ENCODE measurements around the gene FMN2.

FMN2 gene

DNA sequence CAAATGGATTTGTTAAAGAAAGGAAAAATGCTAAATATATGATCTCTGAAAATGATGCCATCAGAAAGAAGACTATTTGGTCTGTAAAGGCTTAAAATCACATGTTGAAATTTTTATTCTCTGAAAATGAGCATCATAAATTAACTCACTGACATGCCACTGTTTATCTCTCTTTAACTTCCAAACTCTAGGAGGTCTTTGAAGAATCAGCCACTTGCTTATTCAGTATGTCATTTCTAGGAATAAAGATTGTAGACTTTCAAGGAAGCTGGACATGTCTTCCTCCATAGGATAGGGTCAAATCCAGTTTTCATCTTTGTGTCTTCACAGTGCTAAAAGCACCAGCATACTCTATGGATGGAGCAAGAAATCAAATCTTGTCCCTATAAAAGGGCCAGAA is 147.6 kb downstream of the FMN2 start:
- TF ChIP-seq RARB (CRISPR knock-in tag; IDR thresholded peaks at IDR 0.05) (no peak), ZC3H10 (CRISPR knock-in tag; IDR thresholded peaks at IDR 0.05) (no peak)
- ATAC-seq: no peak

DNA sequence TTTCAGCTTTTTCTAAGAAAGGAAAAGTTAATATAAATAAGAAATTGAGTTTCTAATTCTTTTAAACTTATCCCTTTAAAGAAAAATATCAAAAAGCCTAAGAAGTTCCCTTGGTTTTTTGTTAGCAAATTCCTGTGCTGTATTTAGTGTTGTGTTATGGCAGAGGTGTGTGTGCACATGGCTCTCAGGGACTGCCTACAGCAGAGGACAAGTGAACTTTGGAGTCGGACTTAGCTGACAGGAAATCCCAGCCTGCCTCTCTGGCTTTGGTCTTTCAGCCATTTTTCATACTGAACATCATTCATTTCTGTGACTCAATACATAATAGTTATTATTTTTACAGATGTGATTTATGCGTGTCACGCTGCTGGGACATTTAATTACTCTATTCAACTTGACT is 149.6 kb downstream of the FMN2 start:
- TF ChIP-seq ZFP30 (CRISPR knock-in tag; IDR thresholded peaks at IDR 0.05) (no peak), ISL1 (CRISPR knock-in tag; IDR thresholded peaks at IDR 0.05) (no peak), ZFP3 (CRISPR knock-in tag; IDR thresholded peaks at IDR 0.05) (no peak), ZC3H10 (CRISPR knock-in tag; IDR thresholded peaks at IDR 0.05) (no peak), ZNF70 (CRISPR knock-in tag; IDR thresholded peaks at IDR 0.05) (no peak), ESRRG (CRISPR knock-in tag; IDR thresholded peaks at IDR 0.05) (no peak), TCF4 (CRISPR knock-in tag; IDR thresholded peaks at IDR 0.05; ENCODE audit: borderline replicate concordance) (no peak), ARNTL (CRISPR knock-in tag; IDR thresholded peaks at IDR 0.05; ENCODE audit: borderline replicate concordance, low read depth) (no peak), SNAI2 (CRISPR knock-in tag; IDR thresholded peaks at IDR 0.05) (no peak), PPARA (CRISPR knock-in tag; IDR thresholded peaks at IDR 0.05; ENCODE audit: borderline replicate concordance) (no peak), CSDC2 (CRISPR knock-in tag; IDR thresholded peaks at IDR 0.05) (no peak), RARB (CRISPR knock-in tag; IDR thresholded peaks at IDR 0.05) (no peak)
- TF ChIP-seq, protein P1, sequence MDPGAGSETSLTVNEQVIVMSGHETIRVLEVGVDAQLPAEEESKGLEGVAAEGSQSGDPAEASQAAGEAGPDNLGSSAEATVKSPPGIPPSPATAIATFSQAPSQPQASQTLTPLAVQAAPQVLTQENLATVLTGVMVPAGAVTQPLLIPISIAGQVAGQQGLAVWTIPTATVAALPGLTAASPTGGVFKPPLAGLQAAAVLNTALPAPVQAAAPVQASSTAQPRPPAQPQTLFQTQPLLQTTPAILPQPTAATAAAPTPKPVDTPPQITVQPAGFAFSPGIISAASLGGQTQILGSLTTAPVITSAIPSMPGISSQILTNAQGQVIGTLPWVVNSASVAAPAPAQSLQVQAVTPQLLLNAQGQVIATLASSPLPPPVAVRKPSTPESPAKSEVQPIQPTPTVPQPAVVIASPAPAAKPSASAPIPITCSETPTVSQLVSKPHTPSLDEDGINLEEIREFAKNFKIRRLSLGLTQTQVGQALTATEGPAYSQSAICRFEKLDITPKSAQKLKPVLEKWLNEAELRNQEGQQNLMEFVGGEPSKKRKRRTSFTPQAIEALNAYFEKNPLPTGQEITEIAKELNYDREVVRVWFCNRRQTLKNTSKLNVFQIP (CRISPR knock-in tag; IDR thresholded peaks at IDR 0.05; ENCODE audit: borderline replicate concordance, low read depth): no peak
- TF ChIP-seq, protein P2, sequence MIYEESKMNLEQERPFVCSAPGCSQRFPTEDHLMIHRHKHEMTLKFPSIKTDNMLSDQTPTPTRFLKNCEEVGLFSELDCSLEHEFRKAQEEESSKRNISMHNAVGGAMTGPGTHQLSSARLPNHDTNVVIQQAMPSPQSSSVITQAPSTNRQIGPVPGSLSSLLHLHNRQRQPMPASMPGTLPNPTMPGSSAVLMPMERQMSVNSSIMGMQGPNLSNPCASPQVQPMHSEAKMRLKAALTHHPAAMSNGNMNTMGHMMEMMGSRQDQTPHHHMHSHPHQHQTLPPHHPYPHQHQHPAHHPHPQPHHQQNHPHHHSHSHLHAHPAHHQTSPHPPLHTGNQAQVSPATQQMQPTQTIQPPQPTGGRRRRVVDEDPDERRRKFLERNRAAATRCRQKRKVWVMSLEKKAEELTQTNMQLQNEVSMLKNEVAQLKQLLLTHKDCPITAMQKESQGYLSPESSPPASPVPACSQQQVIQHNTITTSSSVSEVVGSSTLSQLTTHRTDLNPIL (CRISPR knock-in tag; IDR thresholded peaks at IDR 0.05; ENCODE audit: low read depth): no peak
- TF ChIP-seq, protein P3, sequence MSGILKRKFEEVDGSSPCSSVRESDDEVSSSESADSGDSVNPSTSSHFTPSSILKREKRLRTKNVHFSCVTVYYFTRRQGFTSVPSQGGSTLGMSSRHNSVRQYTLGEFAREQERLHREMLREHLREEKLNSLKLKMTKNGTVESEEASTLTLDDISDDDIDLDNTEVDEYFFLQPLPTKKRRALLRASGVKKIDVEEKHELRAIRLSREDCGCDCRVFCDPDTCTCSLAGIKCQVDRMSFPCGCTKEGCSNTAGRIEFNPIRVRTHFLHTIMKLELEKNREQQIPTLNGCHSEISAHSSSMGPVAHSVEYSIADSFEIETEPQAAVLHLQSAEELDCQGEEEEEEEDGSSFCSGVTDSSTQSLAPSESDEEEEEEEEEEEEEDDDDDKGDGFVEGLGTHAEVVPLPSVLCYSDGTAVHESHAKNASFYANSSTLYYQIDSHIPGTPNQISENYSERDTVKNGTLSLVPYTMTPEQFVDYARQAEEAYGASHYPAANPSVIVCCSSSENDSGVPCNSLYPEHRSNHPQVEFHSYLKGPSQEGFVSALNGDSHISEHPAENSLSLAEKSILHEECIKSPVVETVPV (CRISPR knock-in tag; IDR thresholded peaks at IDR 0.05): no peak
- ATAC-seq: no peak

DNA sequence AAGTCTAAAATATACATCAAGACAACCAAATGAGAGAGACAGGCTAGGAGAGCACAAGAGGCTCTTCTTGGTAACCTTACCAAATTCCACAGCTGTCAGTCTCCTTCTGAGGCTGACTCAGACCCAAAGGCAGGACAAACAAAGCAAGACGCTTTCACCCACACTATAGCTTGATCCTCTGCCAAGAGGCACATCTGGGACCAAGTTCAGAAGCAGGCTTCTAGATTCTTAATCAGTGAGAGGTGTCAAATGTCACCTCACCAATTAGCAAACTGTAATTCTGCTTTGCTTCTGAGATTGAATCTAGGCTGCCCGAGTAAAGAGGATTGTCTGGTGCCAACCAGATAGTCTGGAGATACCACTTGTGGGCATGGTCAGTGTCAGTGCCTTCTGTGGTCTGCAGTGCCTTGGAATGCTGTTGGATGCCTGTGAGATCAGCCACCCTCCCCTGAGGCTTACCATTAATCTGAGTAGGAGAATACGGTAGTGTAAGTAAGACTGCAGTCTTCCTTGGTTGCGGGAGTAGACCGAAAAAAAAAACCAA is 151.0 kb downstream of the FMN2 start:
- TF ChIP-seq, protein P4, sequence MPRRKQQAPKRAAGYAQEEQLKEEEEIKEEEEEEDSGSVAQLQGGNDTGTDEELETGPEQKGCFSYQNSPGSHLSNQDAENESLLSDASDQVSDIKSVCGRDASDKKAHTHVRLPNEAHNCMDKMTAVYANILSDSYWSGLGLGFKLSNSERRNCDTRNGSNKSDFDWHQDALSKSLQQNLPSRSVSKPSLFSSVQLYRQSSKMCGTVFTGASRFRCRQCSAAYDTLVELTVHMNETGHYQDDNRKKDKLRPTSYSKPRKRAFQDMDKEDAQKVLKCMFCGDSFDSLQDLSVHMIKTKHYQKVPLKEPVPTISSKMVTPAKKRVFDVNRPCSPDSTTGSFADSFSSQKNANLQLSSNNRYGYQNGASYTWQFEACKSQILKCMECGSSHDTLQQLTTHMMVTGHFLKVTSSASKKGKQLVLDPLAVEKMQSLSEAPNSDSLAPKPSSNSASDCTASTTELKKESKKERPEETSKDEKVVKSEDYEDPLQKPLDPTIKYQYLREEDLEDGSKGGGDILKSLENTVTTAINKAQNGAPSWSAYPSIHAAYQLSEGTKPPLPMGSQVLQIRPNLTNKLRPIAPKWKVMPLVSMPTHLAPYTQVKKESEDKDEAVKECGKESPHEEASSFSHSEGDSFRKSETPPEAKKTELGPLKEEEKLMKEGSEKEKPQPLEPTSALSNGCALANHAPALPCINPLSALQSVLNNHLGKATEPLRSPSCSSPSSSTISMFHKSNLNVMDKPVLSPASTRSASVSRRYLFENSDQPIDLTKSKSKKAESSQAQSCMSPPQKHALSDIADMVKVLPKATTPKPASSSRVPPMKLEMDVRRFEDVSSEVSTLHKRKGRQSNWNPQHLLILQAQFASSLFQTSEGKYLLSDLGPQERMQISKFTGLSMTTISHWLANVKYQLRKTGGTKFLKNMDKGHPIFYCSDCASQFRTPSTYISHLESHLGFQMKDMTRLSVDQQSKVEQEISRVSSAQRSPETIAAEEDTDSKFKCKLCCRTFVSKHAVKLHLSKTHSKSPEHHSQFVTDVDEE (CRISPR knock-in tag; IDR thresholded peaks at IDR 0.05): no peak
- TF ChIP-seq OSR1 (CRISPR knock-in tag; IDR thresholded peaks at IDR 0.05): 0 out of 2 replicates have a peak, but pooled peaks have one; percentile 68
- peak; percentile 85 for ATAC-seq

DNA sequence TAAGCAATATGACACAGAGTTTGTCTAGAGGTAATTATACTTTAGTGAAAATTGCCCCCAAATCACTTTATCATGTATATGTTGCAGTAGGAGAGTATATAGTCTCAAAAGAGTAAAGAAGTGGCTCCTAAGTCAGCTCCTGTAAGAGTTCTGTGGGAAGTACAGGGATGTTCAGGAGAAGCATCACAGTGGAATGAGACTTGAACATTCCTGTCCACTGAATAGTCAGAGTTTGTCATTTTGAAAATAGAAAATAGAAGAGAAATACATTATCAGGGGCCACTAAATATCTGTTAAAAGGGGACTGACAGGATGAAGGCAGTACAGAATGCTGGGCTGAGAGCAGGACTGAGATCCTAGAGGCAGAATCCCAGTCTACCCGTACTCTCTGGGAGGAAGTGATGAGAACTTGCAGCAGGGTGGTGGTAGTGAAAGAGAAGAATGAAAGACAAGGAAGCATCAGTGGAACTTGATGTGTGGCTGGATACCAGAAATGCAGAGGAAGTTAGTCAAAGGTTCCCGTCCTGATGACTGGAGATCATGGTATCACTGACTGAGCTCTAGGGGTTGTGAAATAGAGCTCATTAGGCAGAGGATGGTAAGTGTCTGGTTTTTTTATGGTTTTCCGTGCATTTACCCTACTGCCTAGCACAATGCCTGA is 153.4 kb downstream of the FMN2 start:
- peak; percentile 64 for ATAC-seq
- TF ChIP-seq BACH2 (CRISPR knock-in tag; IDR thresholded peaks at IDR 0.05; ENCODE audit: borderline replicate concordance) (no peak), ZFP3 (CRISPR knock-in tag; IDR thresholded peaks at IDR 0.05) (no peak), ZNF70 (CRISPR knock-in tag; IDR thresholded peaks at IDR 0.05) (no peak), GLIS3 (CRISPR knock-in tag; IDR thresholded peaks at IDR 0.05) (no peak), OSR1 (CRISPR knock-in tag; IDR thresholded peaks at IDR 0.05) (no peak), TOX (CRISPR knock-in tag; IDR thresholded peaks at IDR 0.05; ENCODE audit: borderline replicate concordance) (no peak), ZFP30 (CRISPR knock-in tag; IDR thresholded peaks at IDR 0.05) (no peak), TCF4 (CRISPR knock-in tag; IDR thresholded peaks at IDR 0.05; ENCODE audit: borderline replicate concordance) (no peak), PPARA (CRISPR knock-in tag; IDR thresholded peaks at IDR 0.05; ENCODE audit: borderline replicate concordance) (no peak)
- TF ChIP-seq, protein P4 (CRISPR knock-in tag; IDR thresholded peaks at IDR 0.05): no peak
- TF ChIP-seq, protein P2 (CRISPR knock-in tag; IDR thresholded peaks at IDR 0.05; ENCODE audit: low read depth): no peak
- TF ChIP-seq, protein P1 (CRISPR knock-in tag; IDR thresholded peaks at IDR 0.05; ENCODE audit: borderline replicate concordance, low read depth): no peak
